NB4 (cell line): ENCODE measurements around the gene TMED6.
"Not testable (repeated sequence)": the region's sequence is repeated elsewhere in the genome, so short reads cannot be mapped to it uniquely, and the experiment has no call there.

Experiments
- DNase-seq: peaks from one replicate; pipeline ENCODE4 v3.0.0; 2010; ENCODE audit warnings: low read depth
- H3K4me3 ChIP-seq: one replicate; pipeline ENCODE4 v1.5.1; 2011; ENCODE audit warnings: mild to moderate bottlenecking, low read depth, low read length, moderate library complexity
- MYC ChIP-seq: IDR thresholded peaks from 2 replicates; pipeline ENCODE4 v1.6.1; 2011; ENCODE audit warnings: low read depth, low read length
- POLR2A ChIP-seq: IDR thresholded peaks from 2 replicates; pipeline ENCODE4 v1.6.1; 2011; ENCODE audit warnings: mild to moderate bottlenecking; ENCODE audit not compliant: insufficient read length; ENCODE audit errors: extremely low read depth
- TF ChIP-seq, protein P1 (sequence below): IDR thresholded peaks from one replicate; pipeline ENCODE4 v1.5.1; 2012; ENCODE audit warnings: low read depth, low read length
- TF ChIP-seq, protein P2 (sequence below): IDR thresholded peaks from 2 replicates; pipeline ENCODE4 v1.6.1; 2011; ENCODE audit warnings: low read depth, low read length

Gene TMED6

DNA sequence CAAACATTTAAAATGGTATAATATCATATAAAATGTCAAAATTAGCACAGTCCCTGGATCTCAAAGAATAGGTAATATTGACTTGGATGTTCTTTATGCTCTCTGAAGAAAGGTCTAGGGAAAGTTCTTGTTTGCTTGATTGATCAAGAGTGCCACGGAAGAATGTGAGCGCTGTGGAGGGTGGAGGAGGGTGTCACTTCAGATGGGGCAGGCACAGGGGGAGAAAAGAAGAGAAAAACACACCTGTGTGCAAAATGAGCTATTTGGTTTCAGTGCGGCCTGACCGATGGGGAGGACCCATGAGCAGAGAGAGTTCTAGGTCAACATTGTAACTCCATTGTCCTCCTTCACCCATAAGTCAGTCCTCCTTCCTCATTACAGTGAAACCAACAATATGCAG lies 49.3 kb downstream of the TMED6 start:
- TF ChIP-seq MYC (no peak), POLR2A (no peak)
- TF ChIP-seq, protein P1, sequence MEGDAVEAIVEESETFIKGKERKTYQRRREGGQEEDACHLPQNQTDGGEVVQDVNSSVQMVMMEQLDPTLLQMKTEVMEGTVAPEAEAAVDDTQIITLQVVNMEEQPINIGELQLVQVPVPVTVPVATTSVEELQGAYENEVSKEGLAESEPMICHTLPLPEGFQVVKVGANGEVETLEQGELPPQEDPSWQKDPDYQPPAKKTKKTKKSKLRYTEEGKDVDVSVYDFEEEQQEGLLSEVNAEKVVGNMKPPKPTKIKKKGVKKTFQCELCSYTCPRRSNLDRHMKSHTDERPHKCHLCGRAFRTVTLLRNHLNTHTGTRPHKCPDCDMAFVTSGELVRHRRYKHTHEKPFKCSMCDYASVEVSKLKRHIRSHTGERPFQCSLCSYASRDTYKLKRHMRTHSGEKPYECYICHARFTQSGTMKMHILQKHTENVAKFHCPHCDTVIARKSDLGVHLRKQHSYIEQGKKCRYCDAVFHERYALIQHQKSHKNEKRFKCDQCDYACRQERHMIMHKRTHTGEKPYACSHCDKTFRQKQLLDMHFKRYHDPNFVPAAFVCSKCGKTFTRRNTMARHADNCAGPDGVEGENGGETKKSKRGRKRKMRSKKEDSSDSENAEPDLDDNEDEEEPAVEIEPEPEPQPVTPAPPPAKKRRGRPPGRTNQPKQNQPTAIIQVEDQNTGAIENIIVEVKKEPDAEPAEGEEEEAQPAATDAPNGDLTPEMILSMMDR: no peak
- TF ChIP-seq, protein P2, sequence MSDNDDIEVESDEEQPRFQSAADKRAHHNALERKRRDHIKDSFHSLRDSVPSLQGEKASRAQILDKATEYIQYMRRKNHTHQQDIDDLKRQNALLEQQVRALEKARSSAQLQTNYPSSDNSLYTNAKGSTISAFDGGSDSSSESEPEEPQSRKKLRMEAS: no peak
- no peak overlapping the region for H3K4me3 ChIP-seq
- no peak for DNase-seq

DNA sequence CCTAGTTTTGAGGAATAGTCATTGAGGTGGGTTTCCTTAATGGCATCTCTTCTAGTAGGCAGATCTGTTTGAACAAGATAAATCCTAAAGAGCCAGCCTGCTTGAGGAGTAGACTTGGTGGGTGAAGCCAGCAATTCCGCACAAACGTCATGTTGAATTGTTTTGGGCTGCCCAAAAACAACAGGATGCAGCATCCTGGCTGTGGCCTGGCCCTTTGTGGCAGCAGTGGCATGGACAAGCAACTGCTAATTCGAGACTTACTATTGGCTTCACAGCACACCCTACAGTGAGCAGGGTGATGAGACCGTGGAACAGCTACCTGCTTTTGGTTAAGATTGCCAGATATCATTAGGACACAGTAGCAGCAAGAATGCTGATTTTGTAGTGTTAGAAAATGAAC lies 49.7 kb downstream of the TMED6 start:
- TF ChIP-seq, protein P2: no peak
- TF ChIP-seq, protein P1: no peak
- TF ChIP-seq MYC (no peak), POLR2A (no peak)
- no peak for DNase-seq
- H3K4me3 ChIP-seq: no peak overlapping the region

DNA sequence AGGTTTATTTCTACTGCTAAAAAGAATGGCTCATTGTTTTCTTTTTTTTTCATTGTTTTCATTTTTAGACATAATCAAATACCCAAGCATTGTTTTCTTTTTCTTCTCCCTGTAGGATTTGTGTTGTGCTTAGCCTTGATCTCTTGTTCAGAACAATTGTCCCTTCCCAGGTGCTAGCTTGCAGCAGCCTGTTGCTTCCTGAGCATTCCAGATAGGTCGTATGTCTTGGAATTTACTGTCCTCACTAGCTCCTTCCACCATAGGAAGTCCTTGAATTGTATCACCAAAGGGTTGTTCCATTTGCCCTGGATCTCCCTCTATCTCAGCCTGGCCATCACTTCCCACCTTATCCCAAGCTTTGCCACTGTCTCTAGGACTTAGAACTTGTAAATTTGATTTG lies 50.4 kb downstream of the TMED6 start:
- no peak for DNase-seq
- H3K4me3 ChIP-seq: no peak overlapping the region
- TF ChIP-seq, protein P2: no peak
- TF ChIP-seq MYC: no peak
- no peak for TF ChIP-seq POLR2A
- TF ChIP-seq, protein P1: no peak

- TF ChIP-seq POLR2A: no peak
- no peak for DNase-seq
- no peak overlapping the region for H3K4me3 ChIP-seq
These were observed 53.3 kb downstream of the TMED6 start for GRCh38 chr16:69298261-69298660.

GRCh38 chr16:69296771-69297170 lies 54.8 kb downstream of the TMED6 start:
- not testable (repeated sequence) for DNase-seq, H3K4me3 ChIP-seq

DNA sequence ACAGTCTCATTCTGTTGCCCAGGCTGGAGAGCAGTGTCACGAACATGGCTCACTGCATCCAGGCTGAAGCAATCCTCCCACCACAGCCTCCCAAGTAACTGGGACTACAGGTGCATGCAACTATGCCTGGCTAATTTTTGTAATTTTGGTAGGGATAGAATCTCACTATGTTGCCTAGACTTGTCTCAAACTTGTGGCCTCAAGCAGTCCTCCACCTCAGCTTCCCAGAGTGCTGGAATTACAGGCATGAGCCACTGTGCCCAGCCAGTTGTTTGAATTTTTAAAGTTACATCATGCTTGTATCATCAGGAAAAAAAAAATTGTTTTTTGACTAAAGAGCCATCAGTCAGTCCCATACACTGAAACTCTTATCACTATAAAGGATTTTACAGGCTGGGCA lies 57.5 kb downstream of the TMED6 start:
- TF ChIP-seq POLR2A (no peak), MYC (no peak)
- TF ChIP-seq, protein P2: no peak
- TF ChIP-seq, protein P1: no peak
- no peak for DNase-seq

GRCh38 chr16:69293401-69293800 lies 58.2 kb downstream of the TMED6 start:
- DNase-seq: no peak
- no peak for TF ChIP-seq MYC
- TF ChIP-seq, protein P1: no peak
- no peak overlapping the region for H3K4me3 ChIP-seq

More for the DNA sequence above, 57.5 kb downstream of the TMED6 start:
- H3K4me3 ChIP-seq: no peak overlapping the region
